G401 (cell line): ENCODE data around the gene MAP3K4. TPM values are rescaled to one million over a fixed set of nuclear protein-coding genes. Genes with fewer than 3 reads are reported as not detected.
A peak's percentile ranks its signal among the peaks of the same experiment; 100 is the strongest.

Source experiments
- DNase-seq: peaks from one replicate; pipeline ENCODE4 v3.0.0-alpha.2; 2015; ENCODE audit warnings: low spot score
- in situ Hi-C: cut with HindIII; loops from 2 replicates; pipeline ENCODE4 v1.10.0; 2016; ENCODE audit warnings: low sequenced_read_pairs, mixed read lengths
- total RNA-seq: library from RNA; depleted of rRNA; stranded (reverse); fragments of >200 nt; shearing (Covaris generic); gene quantifications from 2 replicates; pipeline ENCODE4 v1.2.3, GENCODE V29; 2014

Gene MAP3K4
- total RNA-seq, 1 experiment from 2014 or later: 29.1 TPM

- in situ Hi-C loops: no loop called here
These were observed 32.9 kb downstream of the MAP3K4 start for GRCh38 chr6:161024364-161024920.

DNA sequence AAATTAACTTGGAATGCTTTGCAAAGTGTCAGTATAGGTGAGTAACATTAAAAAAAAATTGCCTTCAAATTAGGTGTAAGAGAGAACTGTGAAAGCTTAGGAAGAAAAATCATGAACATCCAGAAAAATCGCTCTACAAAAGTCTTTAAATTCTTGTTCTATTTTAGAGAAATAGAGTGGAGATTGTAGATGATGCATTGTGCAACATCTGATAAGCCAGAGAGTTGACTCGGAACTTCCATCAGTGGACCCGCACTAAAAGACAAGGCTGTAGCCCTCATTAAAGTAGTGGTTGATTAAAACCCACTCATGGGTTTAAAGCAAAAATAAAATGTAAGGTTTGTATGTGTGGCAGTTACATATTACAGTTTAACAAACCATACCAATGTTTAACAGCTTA, 35.8 kb downstream of the MAP3K4 start:
- in situ Hi-C loops: no loop called here
- no peak for DNase-seq

More at GRCh38 chr6:161024364-161024920, 32.9 kb downstream of the MAP3K4 start:
- DNase-seq: no peak

DNA sequence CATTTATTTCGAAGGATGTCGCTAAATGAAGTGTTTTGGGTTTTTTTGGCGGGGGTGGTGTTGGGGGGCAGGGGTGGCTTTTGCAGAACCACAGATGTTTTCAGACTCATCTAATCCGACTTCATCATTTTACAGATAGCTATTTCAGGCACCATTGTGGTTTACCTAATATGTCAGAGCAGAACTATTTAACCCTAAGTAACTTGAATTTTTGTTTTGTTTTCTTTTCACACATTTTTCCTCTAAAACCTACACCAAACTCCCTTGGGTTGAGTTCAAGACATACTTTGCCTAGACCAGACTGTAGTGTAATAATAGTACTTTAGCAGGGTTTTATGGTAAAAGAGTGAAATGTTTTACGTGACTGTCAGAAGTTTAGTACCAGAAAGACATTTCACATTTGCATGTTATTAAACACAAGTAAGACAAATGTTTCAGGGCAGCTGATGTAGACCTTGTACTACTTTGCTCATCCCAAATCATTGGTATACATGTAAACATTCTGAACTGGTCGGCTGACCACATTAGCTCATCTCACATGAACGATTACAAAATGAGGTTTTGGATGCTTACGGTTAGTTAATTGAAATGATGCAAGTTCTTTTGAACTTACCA, 37.7 kb downstream of the MAP3K4 start:
- in situ Hi-C loops: no loop called here
- no peak for DNase-seq

- no peak for DNase-seq
- in situ Hi-C loops: no loop called here
These were observed 40.3 kb downstream of the MAP3K4 start for GRCh38 chr6:161031721-161032495.

- no peak for DNase-seq
- in situ Hi-C loops: no loop called here
These were observed 42.1 kb downstream of the MAP3K4 start for GRCh38 chr6:161033667-161034066.

DNA sequence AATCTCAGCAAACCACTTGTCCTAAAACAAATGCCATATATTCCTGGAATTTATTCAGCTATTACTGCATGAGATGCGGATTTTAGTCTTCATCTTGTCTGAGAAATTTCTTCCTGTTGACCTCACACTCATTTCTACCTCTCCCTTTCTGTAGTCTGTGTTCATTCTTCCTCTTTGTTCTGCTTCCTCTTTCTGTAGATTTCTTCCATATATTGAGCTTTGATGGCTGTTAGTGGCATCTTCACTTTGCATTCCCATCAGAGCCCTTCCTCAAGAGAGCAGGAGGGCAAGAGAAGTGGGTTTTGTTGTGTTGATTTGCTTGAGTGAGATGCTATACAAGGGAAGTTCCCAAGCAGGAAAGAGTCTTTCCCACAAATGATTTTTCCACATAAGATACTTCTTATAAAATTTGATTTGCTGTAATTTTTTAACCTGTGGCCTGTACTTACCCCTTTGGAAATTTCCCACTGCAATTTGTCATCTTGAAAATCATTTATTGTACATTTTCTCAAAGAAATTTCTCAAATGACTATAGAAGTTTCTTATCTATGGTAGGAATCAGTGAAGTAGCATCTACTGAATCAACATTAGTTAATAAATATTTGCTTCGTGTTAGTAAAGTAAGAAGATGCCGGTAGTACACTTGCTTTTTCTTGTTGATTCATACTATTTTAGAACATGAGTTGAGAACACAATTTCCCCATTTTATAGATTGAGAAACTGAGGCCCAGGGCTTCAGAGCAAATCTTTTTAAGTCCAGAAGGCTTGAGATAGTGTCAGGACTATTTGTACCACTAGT, 43.8 kb downstream of the MAP3K4 start:
- in situ Hi-C loops: no loop called here
- DNase-seq: no peak

GRCh38 chr6:161035981-161036263, 44.4 kb downstream of the MAP3K4 start:
- in situ Hi-C loops: no loop called here

DNA sequence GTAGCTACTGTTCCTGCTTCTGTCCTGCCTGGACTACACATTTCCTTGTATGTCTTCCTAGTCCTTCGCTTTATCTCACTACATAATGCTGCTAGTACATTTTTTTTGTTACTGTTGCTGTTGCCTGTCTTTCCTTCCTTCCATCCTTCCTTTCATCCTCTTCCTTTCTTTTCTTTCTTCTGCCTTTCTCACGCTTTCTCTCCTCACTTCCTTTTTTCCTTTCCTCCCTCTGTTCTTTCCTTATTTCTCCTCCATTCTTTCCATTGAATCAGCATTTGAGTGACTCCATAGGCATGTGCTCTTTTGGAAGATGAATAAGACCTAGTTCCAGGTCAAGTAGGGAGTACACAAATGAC, 46.3 kb downstream of the MAP3K4 start:
- DNase-seq: no peak
- in situ Hi-C loops: no loop called here

More at GRCh38 chr6:161035981-161036263, 44.4 kb downstream of the MAP3K4 start:
- no peak for DNase-seq

GRCh38 chr6:161038229-161039031, 46.9 kb downstream of the MAP3K4 start:
- in situ Hi-C loops: no loop called here
- DNase-seq: peak; percentile 43

- in situ Hi-C loops: no loop called here
- no peak for DNase-seq
These were observed 49.7 kb downstream of the MAP3K4 start for GRCh38 chr6:161041274-161041673.

DNA sequence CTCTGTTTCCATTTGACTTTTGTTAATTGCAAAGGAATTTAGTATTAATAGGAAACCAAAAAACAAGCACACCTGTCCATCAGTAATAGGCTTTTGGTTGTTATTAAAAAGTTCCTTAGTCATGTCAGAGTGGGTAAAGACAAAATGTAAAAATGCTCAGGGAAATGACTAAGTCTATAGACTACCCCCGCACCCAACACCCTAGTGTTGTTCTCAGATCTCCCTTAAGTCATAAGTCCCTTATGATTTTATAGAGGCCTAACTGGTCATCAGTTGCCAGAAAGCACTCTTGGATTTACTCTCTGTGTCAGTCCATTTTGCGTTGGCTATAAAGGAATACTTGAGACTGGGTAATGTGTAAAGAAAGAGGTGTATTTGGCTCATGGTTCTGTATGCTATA, 52.8 kb downstream of the MAP3K4 start:
- in situ Hi-C loops: no loop called here
- DNase-seq: no peak

DNA sequence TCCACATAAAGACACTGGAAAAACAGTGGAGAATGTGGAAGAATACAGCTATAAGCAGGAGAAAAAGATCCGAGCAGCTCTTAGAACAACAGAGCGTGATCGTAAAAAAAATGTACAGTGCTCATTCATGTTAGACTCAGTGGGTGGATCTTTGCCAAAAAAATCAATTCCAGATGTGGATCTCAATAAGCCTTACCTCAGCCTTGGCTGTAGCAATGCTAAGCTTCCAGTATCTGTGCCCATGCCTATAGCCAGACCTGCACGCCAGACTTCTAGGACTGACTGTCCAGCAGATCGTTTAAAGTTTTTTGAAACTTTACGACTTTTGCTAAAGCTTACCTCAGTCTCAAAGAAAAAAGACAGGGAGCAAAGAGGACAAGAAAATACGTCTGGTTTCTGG, 57.1 kb downstream of the MAP3K4 start:
- in situ Hi-C loops: no loop called here
- no peak for DNase-seq

GRCh38 chr6:161050134-161050765, 58.7 kb downstream of the MAP3K4 start:
- in situ Hi-C loops: no loop called here
- DNase-seq: no peak

- in situ Hi-C loops: no loop called here
- no peak for DNase-seq
These were observed 61.5 kb downstream of the MAP3K4 start for GRCh38 chr6:161053103-161053502.

DNA sequence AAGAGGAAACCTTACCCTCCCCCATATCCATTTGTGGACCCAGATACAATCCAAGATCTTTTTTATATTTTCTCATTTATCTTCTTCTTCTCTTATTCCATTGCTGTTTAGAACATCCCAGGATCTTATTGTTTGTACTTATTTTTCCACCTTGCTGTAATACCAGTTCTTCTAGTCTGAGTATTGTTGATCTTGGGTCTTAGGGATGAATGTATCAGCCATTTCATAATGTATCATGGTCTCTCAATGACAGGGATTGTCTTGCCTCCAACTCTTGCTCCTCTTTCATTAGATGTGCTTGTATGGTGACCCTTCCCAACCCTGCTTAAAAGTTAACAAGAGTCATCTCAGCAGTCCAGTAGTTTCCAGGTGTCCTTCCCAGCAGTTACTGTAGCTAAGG, 63.3 kb downstream of the MAP3K4 start:
- no peak for DNase-seq
- in situ Hi-C loops: no loop called here

GRCh38 chr6:161056451-161056850, 64.9 kb downstream of the MAP3K4 start:
- in situ Hi-C loops: no loop called here
- DNase-seq: no peak

- in situ Hi-C loops: no loop called here
- no peak for DNase-seq
These were observed 65.8 kb downstream of the MAP3K4 start for GRCh38 chr6:161057103-161058091.

DNA sequence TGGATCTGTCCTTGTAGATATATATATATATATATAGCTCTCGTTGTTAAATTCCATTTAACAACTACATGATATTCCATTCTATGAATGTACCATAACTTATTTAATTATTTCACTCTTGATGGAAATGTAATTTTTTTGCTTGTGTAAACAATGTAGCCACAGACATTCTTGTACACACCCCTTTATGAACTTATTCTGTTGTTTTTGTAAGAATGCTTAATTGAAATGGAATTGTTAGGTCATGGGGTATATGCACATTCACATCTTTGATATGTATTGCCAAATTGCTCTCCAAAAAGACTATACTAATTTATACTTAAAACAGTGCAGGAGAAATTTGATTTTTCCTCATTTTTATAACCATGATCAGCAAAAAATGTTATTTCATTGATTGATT, 67.2 kb downstream of the MAP3K4 start:
- DNase-seq: no peak
- in situ Hi-C loops: no loop called here
